H1 (cell line): Measurements from ENCODE around the gene KDM6A.

Experiments
- CBX5 ChIP-seq: fragments of 300-800, 300-1000 bp; sonication (generic); IDR thresholded peaks from 2 replicates; pipeline ENCODE4 v1.7.1; 2016; ENCODE audit warnings: antibody characterized with exemption, low read length, low read depth
- CREB1 ChIP-seq: IDR thresholded peaks from 2 replicates; pipeline ENCODE4 v1.6.1; 2012; ENCODE audit warnings: inconsistent platforms
- EP300 ChIP-seq, 2 experiments: IDR thresholded peaks; 1 replicate in 1 of 2; 2 replicates in 1 of 2; pipeline ENCODE4 v1.6.1; 2011 to 2012; ENCODE audit warnings: low read depth in 2 of 2, low read length in 2 of 2, mild to moderate bottlenecking in 2 of 2, borderline replicate concordance in 1 of 2, inconsistent platforms in 1 of 2, moderate library complexity in 1 of 2
- EZH2 ChIP-seq: fragments of 200-600 bp; sonication (generic); IDR thresholded peaks from 2 replicates; pipeline ENCODE4 v1.7.1; 2012; ENCODE audit warnings: low read depth, mild to moderate bottlenecking, moderate library complexity, low read length, inconsistent platforms; ENCODE audit not compliant: severe bottlenecking
- JUND ChIP-seq: IDR thresholded peaks from 2 replicates; pipeline ENCODE4 v1.6.1; 2011; ENCODE audit warnings: mild to moderate bottlenecking, improper control_type of control experiment, low read length
- POLR2A ChIP-seq, 2 experiments: IDR thresholded peaks; 1 replicate in 1 of 2; 2 replicates in 1 of 2; pipeline ENCODE4 v1.6.1; 2011; ENCODE audit warnings: low read depth in 2 of 2, low read length in 2 of 2, mild to moderate bottlenecking in 2 of 2; ENCODE audit errors: control extremely low read depth in 1 of 2
- RFX5 ChIP-seq: IDR thresholded peaks from 2 replicates; pipeline ENCODE4 v1.6.1; 2011; ENCODE audit warnings: low read depth, low read length, improper control_type of control experiment, borderline replicate concordance
- TEAD4 ChIP-seq: IDR thresholded peaks from 2 replicates; pipeline ENCODE4 v1.6.1; 2012; ENCODE audit warnings: low read depth, low read length, inconsistent platforms, mixed read lengths
- TF ChIP-seq, protein P1 (sequence below), 3 experiments: IDR thresholded peaks; 1 replicate in 2 of 3; 2 replicates in 1 of 3; pipeline versions ENCODE4 v1.5.1 to v1.6.1; 2011; ENCODE audit warnings: low read length in 3 of 3, mild to moderate bottlenecking in 3 of 3, inconsistent platforms in 2 of 3, low read depth in 1 of 3, moderate library complexity in 1 of 3; ENCODE audit not compliant: insufficient read depth in 1 of 3; ENCODE audit errors: control extremely low read depth in 1 of 3

DNA sequence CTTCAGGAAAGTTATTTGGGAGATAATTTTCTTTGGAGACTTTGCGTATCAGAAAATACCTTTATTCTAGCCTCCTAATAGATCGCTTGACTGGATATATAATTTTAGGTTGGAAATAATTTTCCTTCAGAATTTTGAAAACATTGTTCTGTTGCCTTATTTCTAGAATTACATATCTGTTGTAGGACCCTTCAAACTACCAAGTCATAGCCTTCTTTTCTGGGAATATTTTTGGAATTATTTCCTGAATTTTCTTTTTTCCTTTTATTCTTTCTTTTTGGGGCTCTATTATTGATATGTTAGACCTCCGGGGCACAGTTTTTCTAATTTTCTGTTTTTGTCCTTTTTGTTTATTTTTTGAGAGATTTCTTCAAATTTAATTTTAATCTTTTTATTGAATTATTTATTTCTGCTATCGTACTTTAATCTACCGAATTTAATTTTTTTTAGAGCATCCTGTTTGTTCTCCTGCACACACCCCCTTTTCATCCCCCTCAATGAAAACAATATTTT, 100.5 kb downstream of the KDM6A start:
- TF ChIP-seq JUND (no peak), CREB1 (no peak), EZH2 (no peak), TEAD4 (no peak), EP300 (IDR thresholded peaks at IDR 0.05; ENCODE audit: borderline replicate concordance in 1 of 2, low read depth in 2 of 2, low read length in 2 of 2) (no peak), RFX5 (no peak), CBX5 (no peak), POLR2A (IDR thresholded peaks at IDR 0.05; ENCODE audit: control extremely low read depth in 1 of 2, low read depth in 2 of 2, low read length in 2 of 2) (no peak)
- TF ChIP-seq, protein P1, sequence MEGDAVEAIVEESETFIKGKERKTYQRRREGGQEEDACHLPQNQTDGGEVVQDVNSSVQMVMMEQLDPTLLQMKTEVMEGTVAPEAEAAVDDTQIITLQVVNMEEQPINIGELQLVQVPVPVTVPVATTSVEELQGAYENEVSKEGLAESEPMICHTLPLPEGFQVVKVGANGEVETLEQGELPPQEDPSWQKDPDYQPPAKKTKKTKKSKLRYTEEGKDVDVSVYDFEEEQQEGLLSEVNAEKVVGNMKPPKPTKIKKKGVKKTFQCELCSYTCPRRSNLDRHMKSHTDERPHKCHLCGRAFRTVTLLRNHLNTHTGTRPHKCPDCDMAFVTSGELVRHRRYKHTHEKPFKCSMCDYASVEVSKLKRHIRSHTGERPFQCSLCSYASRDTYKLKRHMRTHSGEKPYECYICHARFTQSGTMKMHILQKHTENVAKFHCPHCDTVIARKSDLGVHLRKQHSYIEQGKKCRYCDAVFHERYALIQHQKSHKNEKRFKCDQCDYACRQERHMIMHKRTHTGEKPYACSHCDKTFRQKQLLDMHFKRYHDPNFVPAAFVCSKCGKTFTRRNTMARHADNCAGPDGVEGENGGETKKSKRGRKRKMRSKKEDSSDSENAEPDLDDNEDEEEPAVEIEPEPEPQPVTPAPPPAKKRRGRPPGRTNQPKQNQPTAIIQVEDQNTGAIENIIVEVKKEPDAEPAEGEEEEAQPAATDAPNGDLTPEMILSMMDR (IDR thresholded peaks at IDR 0.05; ENCODE audit: control extremely low read depth in 1 of 3, insufficient read depth in 1 of 3, low read depth in 1 of 3, low read length in 3 of 3), result no peak
